GM19328 (cell line): ENCODE data around the gene KCNN3.

Experiments used
- ATAC-seq: cut with Tn5 transposase; IDR thresholded peaks from one replicate; pipeline ENCODE4 v1.9.1; 2021; ENCODE audit warnings: mild to moderate bottlenecking, moderate library complexity; ENCODE audit not compliant: unreplicated experiment

The KCNN3 gene

GRCh38 chr1:154798645-154799044 is 71.4 kb downstream of the KCNN3 start:
- ATAC-seq = no peak

- no peak for ATAC-seq
Observed at GRCh38 chr1:154797175-154797574, 72.9 kb downstream of the KCNN3 start.

- ATAC-seq = no peak
Observed at GRCh38 chr1:154796303-154796892, 73.7 kb downstream of the KCNN3 start.

DNA sequence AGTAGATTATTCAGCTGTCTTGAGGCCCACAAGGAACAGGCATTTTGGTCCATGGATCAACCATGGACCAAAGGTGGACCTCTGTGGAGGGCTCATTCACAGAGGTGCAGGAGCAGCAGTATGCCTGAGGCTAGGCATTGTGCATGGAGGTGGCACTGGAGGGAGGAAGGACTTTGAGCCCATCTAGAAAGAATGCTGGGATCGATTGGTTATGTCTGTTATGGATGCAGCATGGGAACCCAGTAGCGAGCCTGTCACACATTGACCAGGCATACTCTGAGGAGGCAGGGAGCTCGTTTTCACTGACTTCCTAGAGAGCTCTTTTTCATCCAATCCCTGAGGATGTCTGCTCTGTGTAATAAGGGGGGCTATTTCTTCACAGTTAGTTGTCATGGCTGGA is 75.5 kb downstream of the KCNN3 start:
- no peak for ATAC-seq

GRCh38 chr1:154793685-154794084 is 76.4 kb downstream of the KCNN3 start:
- ATAC-seq = no peak

- ATAC-seq = no peak
Observed at GRCh38 chr1:154792899-154793298, 77.2 kb downstream of the KCNN3 start.

DNA sequence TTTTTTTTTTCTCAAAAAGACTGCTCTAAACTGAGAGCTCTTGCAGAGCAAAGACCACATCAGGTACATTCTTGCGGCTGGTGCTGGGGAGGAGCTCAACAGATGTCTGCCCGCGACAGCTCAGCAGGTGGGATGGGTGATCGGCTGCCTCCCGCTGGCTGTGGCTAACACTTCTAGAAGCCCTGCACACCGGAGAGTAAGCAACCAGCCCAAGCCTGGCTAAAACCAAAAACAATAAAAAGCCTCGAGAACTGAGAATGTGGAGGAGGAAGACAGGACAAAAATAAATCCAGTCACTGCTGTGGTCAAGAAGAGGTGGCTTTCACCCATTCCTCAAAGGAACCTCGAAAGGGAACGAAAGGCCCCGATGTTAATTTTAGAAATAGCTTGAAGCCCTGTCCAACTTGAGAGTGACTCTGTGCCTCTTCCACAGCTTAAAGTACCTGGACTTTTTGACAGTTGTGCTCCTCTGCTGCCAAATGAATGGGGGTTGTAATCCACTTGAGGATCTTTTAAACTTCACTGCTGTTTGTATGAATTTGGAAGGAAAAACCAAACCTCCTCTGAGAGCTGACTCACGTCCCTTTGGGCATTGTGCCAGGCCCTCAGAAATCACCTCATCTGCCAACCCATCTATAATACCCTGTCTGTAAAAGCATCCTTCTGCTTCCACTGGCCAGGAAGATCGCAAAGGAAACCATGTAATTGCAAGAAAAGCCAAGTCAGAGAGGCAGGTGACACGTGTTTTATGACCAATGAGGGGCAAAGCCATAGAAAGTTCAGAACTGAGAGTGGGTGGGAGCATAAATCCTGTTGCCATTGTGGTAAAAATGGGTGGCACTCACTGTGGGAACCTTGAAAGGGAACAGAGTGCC is 78.6 kb downstream of the KCNN3 start:
- peak; percentile 79 for ATAC-seq

GRCh38 chr1:154788886-154789285 is 81.2 kb downstream of the KCNN3 start:
- no peak for ATAC-seq

DNA sequence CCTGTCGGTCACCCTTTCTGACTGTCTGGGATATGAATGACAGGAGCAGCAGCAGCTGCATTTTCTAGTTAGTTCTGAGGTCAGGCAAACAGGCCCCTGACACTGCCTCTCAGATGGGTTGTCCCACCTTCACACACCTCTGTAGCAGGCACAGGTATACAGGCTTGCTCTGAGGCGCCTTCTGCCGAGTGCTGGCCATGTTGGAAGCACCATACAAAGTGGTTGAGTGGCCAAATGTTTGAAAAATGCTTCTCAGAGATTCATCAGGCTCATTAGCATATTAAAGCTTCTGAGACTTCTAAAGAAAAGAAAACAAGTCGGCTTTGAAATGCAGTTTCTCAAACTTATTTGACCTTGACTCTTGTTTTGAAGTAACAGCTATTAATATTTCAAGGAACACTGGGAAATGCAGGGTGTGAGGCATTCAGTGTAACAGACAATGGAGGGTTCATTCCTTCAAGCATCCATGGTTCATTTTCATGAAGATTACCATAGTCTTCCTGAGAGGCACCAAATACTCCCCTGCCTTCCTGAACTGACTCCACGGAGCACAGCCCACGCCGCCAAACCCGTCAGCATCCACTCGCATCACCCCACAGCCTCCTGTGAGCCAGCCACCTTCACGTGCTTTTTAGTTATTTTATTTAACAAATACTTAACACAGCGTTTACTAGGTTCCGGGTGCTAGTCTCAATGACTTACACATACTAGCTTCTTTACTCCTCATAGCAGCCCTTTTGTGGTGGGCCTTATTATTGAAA is 81.8 kb downstream of the KCNN3 start:
- ATAC-seq = no peak

DNA sequence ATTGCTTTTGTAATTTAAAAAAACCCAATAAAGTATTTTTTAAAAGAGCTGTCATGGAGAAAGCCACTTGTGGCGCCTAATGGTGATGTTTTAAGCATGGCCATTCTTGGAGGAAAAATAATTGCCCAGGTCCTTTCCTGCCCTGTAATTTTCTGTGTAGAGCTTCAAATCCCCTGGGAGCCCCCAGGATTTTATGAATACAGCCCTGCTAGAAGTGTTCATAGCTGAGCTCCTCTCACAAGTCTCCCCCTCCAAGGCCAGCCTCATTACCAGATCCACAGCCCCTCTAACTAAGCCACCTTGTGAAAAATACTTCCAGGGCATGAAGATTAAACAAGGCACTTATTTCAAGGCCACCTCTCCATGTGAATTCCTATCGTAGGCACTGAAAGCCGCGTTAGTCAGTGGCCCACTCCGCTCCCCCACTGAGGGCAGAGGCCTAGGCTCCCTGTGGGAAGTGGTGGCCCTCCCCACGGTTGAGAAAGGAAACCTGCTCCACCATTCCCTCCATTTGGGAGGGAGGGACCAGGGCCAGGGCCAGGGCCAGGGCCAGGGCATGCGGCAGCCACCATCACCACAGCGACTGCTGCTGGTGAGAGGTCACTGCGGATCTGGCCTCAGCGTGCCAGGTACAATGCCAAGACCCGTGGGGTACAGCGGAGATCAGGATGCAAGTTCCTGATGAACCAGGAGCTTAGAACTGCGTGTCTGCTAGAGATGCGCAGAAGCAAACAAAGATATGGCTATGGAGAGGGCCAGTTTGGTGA is 83.1 kb downstream of the KCNN3 start:
- no peak for ATAC-seq

- ATAC-seq = peak; percentile 75
Observed at GRCh38 chr1:154784924-154785531, 85.1 kb downstream of the KCNN3 start.

- no peak for ATAC-seq
Observed at GRCh38 chr1:154784416-154784815, 85.7 kb downstream of the KCNN3 start.

GRCh38 chr1:154783976-154784375 is 86.1 kb downstream of the KCNN3 start:
- no peak for ATAC-seq

DNA sequence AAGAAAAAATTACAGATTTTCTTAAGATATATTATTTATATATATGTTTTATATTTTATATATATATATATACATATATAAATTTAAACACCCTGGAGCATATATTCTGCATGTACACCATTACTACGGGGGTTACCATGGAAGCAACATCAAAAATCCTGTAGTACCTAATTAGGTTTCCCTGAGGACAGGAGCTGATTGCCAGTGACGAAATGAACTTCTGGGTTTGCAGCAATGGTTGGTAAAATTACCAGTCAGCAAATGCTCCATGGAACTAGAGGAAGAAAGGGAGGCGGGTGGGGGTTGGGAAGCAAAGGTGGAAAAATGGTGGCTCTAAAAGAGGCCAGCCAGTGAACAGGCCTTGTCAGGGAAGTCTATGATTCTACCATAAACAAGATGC is 89.5 kb downstream of the KCNN3 start:
- ATAC-seq = no peak

DNA sequence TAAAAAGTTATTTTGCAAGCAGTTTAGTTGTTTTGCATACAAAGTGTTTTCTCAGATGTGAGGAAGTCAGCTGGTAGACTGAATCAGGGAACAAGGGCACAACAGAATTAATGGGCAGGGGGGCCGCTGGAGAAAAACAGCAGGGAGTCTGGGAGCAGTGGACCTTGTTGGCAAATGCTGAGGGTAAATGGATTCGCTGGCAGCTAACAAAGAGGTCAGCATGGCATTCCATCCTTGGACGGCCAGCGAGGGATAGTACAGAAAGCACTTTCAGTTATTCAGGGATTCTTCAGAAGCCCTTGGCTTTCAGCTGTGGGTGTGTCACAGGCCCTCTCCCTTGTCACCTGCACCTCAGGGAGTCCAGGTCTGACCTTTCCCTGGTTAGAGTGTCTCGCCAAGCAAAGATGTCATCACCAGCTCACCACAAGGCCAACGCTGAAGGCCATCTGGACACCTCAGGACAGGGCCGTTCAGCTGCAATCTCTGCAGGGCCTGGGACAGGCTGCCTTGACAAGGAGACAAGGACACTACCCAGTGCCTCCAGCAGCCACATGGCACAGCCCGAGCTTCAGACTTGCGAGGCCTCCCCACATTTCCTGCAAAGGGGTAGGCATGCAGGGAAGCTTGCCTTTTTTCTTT is 90.4 kb downstream of the KCNN3 start:
- ATAC-seq = no peak

GRCh38 chr1:154778944-154779343 is 91.1 kb downstream of the KCNN3 start:
- ATAC-seq = no peak

DNA sequence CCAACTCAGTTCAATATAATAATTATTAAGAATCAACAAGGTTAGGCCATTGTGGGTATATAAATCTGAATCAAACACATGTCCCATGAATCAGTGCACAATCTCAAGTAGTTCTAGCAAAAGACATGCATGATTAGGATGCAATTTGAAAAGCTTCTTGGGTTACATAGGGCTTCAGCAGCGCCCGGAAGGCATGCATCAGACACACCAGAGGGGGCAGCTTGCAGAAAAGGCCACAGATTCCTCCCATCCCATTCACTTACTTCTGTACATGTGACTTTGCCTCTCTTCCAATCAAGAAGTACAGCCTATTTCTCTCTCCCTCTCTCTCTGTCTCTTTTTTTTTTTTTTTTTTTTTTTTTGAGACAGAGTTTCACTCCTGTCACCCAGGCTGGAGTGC is 91.8 kb downstream of the KCNN3 start:
- no peak for ATAC-seq

GRCh38 chr1:154777781-154778180 is 92.3 kb downstream of the KCNN3 start:
- no peak for ATAC-seq

DNA sequence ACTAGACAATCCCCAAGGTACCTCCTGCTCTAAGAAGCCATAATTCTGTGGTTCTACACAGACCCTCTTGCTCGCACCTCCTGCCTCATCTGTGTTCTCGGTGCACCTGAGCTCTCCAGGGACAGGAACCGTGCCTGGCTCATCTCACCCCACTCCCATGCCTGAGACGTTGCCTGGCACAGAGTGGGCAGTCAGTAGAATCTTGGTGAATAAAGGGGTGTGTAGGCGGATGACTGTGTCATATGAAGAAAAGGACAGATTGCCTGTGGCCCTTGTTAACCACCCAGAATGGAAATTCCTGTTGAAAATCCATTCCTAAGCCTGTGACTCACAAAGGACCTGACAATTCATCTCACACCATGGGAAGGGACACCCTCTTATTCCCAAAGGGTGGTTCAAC is 92.9 kb downstream of the KCNN3 start:
- no peak for ATAC-seq
